Neural progenitor cell (in vitro differentiated cells): ENCODE data around the gene TXNDC17. TPM values are rescaled to one million over a fixed set of nuclear protein-coding genes. Genes with fewer than 3 reads are reported as not detected.

ENCODE experiments used
- DNase-seq: peaks from one replicate; pipeline ENCODE4 v3.0.0-alpha.2; 2016; ENCODE audit warnings: low spot score
- H2AFZ ChIP-seq: fragments of 200-600 bp; sonication (generic); replicated peaks from 2 replicates; pipeline ENCODE4 v1.6.1; 2016; ENCODE audit warnings: antibody characterized with exemption
- H3F3A ChIP-seq: fragments of 200-600 bp; sonication (generic); 2 replicates; pipeline ENCODE4 v1.6.1; 2016; ENCODE audit warnings: antibody characterized with exemption, low read depth
- H3K27ac ChIP-seq: fragments of 200-600 bp; sonication (generic); 2 replicates; pipeline ENCODE4 v1.5.1; 2016; ENCODE audit warnings: mild to moderate bottlenecking
- H3K27me3 ChIP-seq: fragments of 200-600 bp; sonication (generic); 2 replicates; pipeline ENCODE4 v1.6.1; 2016; ENCODE audit warnings: mild to moderate bottlenecking, moderate library complexity
- H3K36me3 ChIP-seq: fragments of 200-600 bp; sonication (generic); 2 replicates; pipeline ENCODE4 v1.5.1; 2016
- H3K4me1 ChIP-seq: fragments of 200-600 bp; sonication (generic); 2 replicates; pipeline ENCODE4 v1.6.1; 2016; ENCODE audit warnings: mixed run types
- H3K4me2 ChIP-seq: fragments of 200-600 bp; sonication (generic); 2 replicates; pipeline ENCODE4 v1.6.1; 2016
- H3K4me3 ChIP-seq: fragments of 200-600 bp; sonication (generic); 2 replicates; pipeline ENCODE4 v1.5.1; 2016
- H3K79me2 ChIP-seq: fragments of 200-600 bp; sonication (generic); 2 replicates; pipeline ENCODE4 v1.6.1; 2016; ENCODE audit warnings: low read depth
- H3K9ac ChIP-seq: fragments of 200-600 bp; sonication (generic); 2 replicates; pipeline ENCODE4 v1.6.1; 2016
- H3K9me3 ChIP-seq: fragments of 200-600 bp; sonication (generic); 2 replicates; pipeline ENCODE4 v1.5.1; 2016; ENCODE audit warnings: low read depth
- H4K20me1 ChIP-seq: fragments of 200-600 bp; sonication (generic); 2 replicates; pipeline ENCODE4 v1.6.1; 2016; ENCODE audit warnings: low read depth
- H3K27ac Mint-ChIP-seq: 3 replicates; pipeline ENCODE4 v1.8.0; 2021; ENCODE audit warnings: mixed read lengths
- H3K27me3 Mint-ChIP-seq: 2 replicates; pipeline ENCODE4 v1.8.0; 2022; ENCODE audit warnings: low read depth, mild to moderate bottlenecking, inconsistent platforms, moderate library complexity, mixed read lengths; ENCODE audit not compliant: insufficient read depth
- H3K36me3 Mint-ChIP-seq: 3 replicates; pipeline ENCODE4 v1.8.0; 2021; ENCODE audit warnings: mixed read lengths
- H3K4me1 Mint-ChIP-seq: 3 replicates; pipeline ENCODE4 v1.8.0; 2021; ENCODE audit warnings: mixed read lengths
- H3K4me3 Mint-ChIP-seq: 3 replicates; pipeline ENCODE4 v1.8.0; 2021; ENCODE audit warnings: mild to moderate bottlenecking, moderate library complexity, mixed read lengths
- H3K9me3 Mint-ChIP-seq: 3 replicates; pipeline ENCODE4 v1.8.0; 2020; ENCODE audit warnings: mixed read lengths
- EZH2 ChIP-seq: fragments of 200-600 bp; sonication (generic); IDR thresholded peaks from 2 replicates; pipeline ENCODE4 v1.6.1; 2017; ENCODE audit warnings: antibody characterized with exemption, mild to moderate bottlenecking, moderate library complexity
- EZH2phosphoT487 ChIP-seq: fragments of 200-600 bp; sonication (generic); IDR thresholded peaks from 2 replicates; pipeline ENCODE4 v1.6.1; 2017; ENCODE audit warnings: antibody characterized with exemption
- total RNA-seq: library from RNA; depleted of rRNA; stranded (reverse); fragments of >200 nt; gene quantifications from 2 replicates; pipeline ENCODE4 v1.2.3, GENCODE V29; 2015; ENCODE audit warnings: low replicate concordance
- TF ChIP-seq, protein P1 (sequence below): fragments of 200-600 bp; sonication (generic); IDR thresholded peaks from 2 replicates; pipeline ENCODE4 v1.5.1; 2017; ENCODE audit warnings: antibody characterized with exemption, mild to moderate bottlenecking

Gene TXNDC17
- total RNA-seq, 1 donor from 2014 or later = 175 TPM

DNA sequence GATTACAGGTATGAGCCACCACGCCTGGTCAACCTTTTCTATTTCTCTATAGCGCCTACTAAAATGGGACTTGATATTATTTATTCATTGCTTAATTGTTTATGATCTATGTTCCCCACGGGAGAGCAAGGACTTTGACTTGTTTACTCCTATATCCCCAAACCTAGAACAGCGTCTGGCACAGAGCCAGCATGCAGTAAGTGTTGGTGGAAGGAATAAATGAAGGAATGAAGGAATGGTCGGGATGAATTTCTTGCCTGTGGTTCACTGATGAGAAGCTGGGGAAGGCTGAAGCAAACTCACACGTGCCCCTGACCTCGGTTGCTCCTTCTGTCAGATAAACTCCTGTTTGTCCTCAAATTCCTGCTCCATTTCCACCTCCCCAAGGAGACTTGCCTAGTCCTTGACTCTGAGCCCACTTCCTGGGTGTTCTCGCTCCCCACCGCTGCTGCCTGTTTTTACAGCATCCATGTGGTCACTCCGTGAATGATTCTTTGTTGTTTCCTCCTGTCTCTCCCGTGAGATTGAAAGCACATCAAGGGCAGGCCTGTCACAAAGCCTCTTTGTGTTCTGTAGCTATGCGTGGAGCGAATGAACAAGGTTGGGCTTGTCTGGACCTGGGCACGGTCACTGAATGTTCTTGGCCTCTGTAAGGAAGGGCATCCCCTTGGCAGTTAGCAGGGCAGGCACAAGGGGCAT lies 28.0 kb downstream of the TXNDC17 start:
- H3K9me3 Mint-ChIP-seq = no peaks in the 10 kb centered on the region
- Histone ChIP-seq H3K36me3 (no peaks in the 10 kb centered on the region), H3K79me2 (no peaks in the 10 kb centered on the region), H3K4me1 (no peaks in the 10 kb centered on the region), H3K9me3 (no peaks in the 10 kb centered on the region), H2AFZ (no peak overlapping the region), H3F3A (no peaks in the 10 kb centered on the region), H3K4me2 (no peak overlapping the region), H4K20me1 (no peaks in the 10 kb centered on the region), H3K27me3 (peaks cover 7% of the 10 kb centered on the region), H3K4me3 (no peak overlapping the region), H3K9ac (no peak overlapping the region), H3K27ac (no peak overlapping the region)
- no peak overlapping the region for H3K4me3 Mint-ChIP-seq
- peaks cover 6% of the 10 kb centered on the region for H3K27me3 Mint-ChIP-seq
- no peak for DNase-seq
- TF ChIP-seq EZH2phosphoT487 = no peak
- TF ChIP-seq EZH2 = no peak
- TF ChIP-seq, protein P1, sequence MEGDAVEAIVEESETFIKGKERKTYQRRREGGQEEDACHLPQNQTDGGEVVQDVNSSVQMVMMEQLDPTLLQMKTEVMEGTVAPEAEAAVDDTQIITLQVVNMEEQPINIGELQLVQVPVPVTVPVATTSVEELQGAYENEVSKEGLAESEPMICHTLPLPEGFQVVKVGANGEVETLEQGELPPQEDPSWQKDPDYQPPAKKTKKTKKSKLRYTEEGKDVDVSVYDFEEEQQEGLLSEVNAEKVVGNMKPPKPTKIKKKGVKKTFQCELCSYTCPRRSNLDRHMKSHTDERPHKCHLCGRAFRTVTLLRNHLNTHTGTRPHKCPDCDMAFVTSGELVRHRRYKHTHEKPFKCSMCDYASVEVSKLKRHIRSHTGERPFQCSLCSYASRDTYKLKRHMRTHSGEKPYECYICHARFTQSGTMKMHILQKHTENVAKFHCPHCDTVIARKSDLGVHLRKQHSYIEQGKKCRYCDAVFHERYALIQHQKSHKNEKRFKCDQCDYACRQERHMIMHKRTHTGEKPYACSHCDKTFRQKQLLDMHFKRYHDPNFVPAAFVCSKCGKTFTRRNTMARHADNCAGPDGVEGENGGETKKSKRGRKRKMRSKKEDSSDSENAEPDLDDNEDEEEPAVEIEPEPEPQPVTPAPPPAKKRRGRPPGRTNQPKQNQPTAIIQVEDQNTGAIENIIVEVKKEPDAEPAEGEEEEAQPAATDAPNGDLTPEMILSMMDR = no peak
- H3K36me3 Mint-ChIP-seq = no peaks in the 10 kb centered on the region
- H3K27ac Mint-ChIP-seq = no peak overlapping the region
- peaks cover 4% of the 10 kb centered on the region for H3K4me1 Mint-ChIP-seq

DNA sequence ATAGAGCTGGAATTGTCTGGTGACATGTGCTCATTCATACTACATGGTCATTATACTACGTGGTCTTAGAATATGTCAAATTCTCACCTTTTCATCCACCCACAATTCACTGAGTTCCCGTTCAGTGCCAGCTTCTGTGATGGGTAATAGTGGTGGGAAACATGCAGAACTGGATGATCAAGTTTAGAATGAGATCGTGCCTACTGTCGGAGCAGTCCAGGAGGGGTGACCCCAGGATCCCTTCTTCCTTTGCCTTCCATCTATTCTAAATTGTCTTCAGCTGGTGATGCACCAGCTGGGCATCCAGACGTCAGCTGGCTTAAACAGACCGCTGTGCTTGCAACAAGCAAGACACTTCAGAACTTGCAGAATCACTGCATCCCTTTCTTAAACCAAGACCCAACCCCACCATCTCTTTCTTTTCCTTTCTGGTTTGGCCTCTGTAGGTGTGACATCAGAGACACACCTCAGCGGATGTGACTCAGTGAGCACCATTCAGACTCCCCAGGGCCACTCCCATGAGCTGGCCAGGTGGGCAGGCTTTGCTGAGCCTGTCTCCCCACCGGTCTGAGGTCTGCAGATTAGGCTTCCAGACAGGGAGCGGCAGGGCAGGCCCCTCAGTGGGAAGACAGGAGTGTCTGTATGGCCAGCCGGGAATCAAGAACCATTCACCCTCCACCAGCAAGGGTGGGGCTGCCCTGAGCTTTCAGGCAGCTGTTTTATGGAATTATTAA lies 28.8 kb downstream of the TXNDC17 start:
- H3K36me3 ChIP-seq = no peaks in the 10 kb centered on the region
- no peak overlapping the region for H3K4me3 ChIP-seq
- no peaks in the 10 kb centered on the region for H3K9me3 Mint-ChIP-seq
- no peaks in the 10 kb centered on the region for H3K9me3 ChIP-seq
- H3K4me3 Mint-ChIP-seq = no peak overlapping the region
- DNase-seq = no peak
- no peaks in the 10 kb centered on the region for H3F3A ChIP-seq
- no peak overlapping the region for H3K27ac Mint-ChIP-seq
- H3K27me3 Mint-ChIP-seq = peaks cover 6% of the 10 kb centered on the region
- no peak overlapping the region for H3K4me2 ChIP-seq
- no peak overlapping the region for H2AFZ ChIP-seq
- peaks cover 4% of the 10 kb centered on the region for H3K4me1 Mint-ChIP-seq
- H3K9ac ChIP-seq = no peak overlapping the region
- TF ChIP-seq, protein P1 = no peak
- no peak overlapping the region for H3K27ac ChIP-seq
- no peaks in the 10 kb centered on the region for H4K20me1 ChIP-seq
- no peaks in the 10 kb centered on the region for H3K79me2 ChIP-seq
- no peaks in the 10 kb centered on the region for H3K36me3 Mint-ChIP-seq
- H3K4me1 ChIP-seq = no peaks in the 10 kb centered on the region
- peaks cover 7% of the 10 kb centered on the region for H3K27me3 ChIP-seq

DNA sequence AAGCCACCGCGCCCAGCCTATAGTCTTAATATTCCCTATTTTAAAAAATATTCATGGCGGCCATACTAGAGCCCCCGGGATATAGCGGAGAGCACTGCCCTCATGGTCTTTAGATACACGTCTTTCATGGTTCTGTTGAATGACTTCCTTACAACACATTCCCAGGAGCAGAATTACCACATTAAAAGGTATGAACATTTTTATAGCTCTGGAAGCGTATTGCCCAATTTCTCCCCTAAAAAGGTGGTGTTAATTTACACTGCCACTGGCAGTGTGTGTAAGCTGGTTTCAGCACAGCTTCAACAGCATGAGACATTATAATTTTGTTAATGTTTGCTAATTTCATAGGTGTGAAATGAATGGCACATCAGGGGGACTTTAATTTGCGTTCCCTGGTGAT lies 29.7 kb downstream of the TXNDC17 start:
- Histone ChIP-seq H3K4me3 (no peak overlapping the region), H3K4me2 (no peak overlapping the region), H3K79me2 (no peaks in the 10 kb centered on the region), H3K9me3 (no peaks in the 10 kb centered on the region), H3K4me1 (no peaks in the 10 kb centered on the region), H4K20me1 (no peaks in the 10 kb centered on the region), H3F3A (no peaks in the 10 kb centered on the region), H3K36me3 (no peaks in the 10 kb centered on the region), H3K9ac (no peak overlapping the region), H3K27ac (no peak overlapping the region), H3K27me3 (peaks cover 3% of the 10 kb centered on the region), H2AFZ (no peak overlapping the region)
- TF ChIP-seq, protein P1 = no peak
- TF ChIP-seq EZH2phosphoT487 (no peak), EZH2 (no peak)
- Mint-ChIP-seq H3K27ac (no peak overlapping the region), H3K4me1 (peaks cover 4% of the 10 kb centered on the region), H3K36me3 (no peaks in the 10 kb centered on the region), H3K9me3 (no peaks in the 10 kb centered on the region), H3K27me3 (peaks cover 7% of the 10 kb centered on the region), H3K4me3 (no peak overlapping the region)
- no peak for DNase-seq
